HL-60 (cell line): ENCODE data around the gene SNORC.

ENCODE experiments used
- DNase-seq, 2 experiments: peaks; one replicate each; pipeline ENCODE4 v3.0.0-alpha.2; 2010 to 2020; ENCODE audit warnings: low read depth in 1 of 2, low spot score in 1 of 2
- H3K27ac ChIP-seq: fragments of 250-450 bp; sonication (Bioruptor Pico); replicated peaks from 2 replicates; pipeline ENCODE4 v1.5.1; 2020; ENCODE audit warnings: mild to moderate bottlenecking, moderate library complexity
- H3K27me3 ChIP-seq: fragments of 250-450 bp; sonication (Bioruptor Pico); 2 replicates; pipeline ENCODE4 v1.5.1; 2021; ENCODE audit warnings: mild to moderate bottlenecking, moderate library complexity; ENCODE audit not compliant: insufficient read depth, poor library complexity, severe bottlenecking
- H3K4me3 ChIP-seq: replicated peaks from 2 replicates; pipeline ENCODE4 v1.5.1; 2011; ENCODE audit warnings: mild to moderate bottlenecking, control low read depth, low read length; ENCODE audit not compliant: insufficient read depth
- GABPA ChIP-seq: IDR thresholded peaks from 2 replicates; pipeline ENCODE4 v1.6.1; 2012; ENCODE audit warnings: low read depth
- POLR2AphosphoS5 ChIP-seq: IDR thresholded peaks from 2 replicates; pipeline ENCODE4 v1.6.1; 2012; ENCODE audit warnings: low read depth
- SPI1 ChIP-seq: IDR thresholded peaks from 2 replicates; pipeline ENCODE4 v1.6.1; 2012; ENCODE audit warnings: low read depth, mild to moderate bottlenecking, borderline replicate concordance
- TF ChIP-seq, protein P1 (sequence below): IDR thresholded peaks from one replicate; pipeline ENCODE4 v1.5.1; 2011; ENCODE audit warnings: low read length, control low read depth, inconsistent platforms; ENCODE audit not compliant: insufficient read depth
- TF ChIP-seq, protein P2 (sequence below): IDR thresholded peaks from 2 replicates; pipeline ENCODE4 v1.6.1; 2012; ENCODE audit warnings: low read depth; ENCODE audit not compliant: insufficient replicate concordance

SNORC gene

DNA sequence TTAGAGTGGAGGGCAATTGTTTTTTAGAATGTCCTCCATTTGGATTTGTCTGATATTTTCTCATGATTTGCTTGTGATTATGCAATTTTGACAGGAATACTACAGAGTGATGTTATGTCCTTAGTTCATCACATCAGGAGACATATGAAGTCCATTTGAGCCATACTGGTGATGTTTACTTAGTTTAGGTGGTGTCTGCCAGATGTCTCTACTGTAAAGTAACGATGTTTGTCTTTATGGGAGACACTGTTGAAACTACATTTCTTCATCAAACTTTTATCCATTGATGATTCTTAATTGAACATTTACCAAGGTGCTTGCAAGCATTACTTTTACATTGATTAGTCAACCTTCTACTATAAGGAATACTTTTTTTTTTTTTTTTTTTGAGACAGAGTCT lies 4.9 kb upstream of the SNORC start:
- Histone ChIP-seq H3K27me3 (no peaks in the 10 kb centered on the region), H3K27ac (no peak overlapping the region), H3K4me3 (no peak overlapping the region)
- no peak for DNase-seq
- TF ChIP-seq, protein P1, sequence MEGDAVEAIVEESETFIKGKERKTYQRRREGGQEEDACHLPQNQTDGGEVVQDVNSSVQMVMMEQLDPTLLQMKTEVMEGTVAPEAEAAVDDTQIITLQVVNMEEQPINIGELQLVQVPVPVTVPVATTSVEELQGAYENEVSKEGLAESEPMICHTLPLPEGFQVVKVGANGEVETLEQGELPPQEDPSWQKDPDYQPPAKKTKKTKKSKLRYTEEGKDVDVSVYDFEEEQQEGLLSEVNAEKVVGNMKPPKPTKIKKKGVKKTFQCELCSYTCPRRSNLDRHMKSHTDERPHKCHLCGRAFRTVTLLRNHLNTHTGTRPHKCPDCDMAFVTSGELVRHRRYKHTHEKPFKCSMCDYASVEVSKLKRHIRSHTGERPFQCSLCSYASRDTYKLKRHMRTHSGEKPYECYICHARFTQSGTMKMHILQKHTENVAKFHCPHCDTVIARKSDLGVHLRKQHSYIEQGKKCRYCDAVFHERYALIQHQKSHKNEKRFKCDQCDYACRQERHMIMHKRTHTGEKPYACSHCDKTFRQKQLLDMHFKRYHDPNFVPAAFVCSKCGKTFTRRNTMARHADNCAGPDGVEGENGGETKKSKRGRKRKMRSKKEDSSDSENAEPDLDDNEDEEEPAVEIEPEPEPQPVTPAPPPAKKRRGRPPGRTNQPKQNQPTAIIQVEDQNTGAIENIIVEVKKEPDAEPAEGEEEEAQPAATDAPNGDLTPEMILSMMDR = no peak
- TF ChIP-seq GABPA = no peak

DNA sequence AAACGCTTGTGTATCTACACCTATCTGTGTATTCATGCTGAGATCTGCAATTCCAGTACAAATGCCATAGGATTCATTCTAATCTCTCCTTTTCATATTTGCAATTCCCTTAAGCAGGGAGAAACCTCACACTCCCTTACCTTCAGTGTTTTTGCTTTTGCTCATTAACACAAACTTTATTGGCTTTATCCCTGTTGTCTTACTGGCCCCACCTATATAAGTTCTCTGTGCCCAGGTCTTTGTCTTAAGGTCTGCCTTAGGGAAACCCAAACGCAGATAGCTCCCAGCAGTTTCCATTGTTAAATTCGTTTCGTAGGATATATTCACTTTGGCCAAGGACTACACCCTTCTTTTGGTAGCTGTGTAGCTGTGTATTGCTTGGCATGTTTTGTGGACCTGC lies 4.0 kb upstream of the SNORC start:
- DNase-seq = no peak
- Histone ChIP-seq H3K27ac (no peak overlapping the region), H3K27me3 (no peaks in the 10 kb centered on the region), H3K4me3 (no peak overlapping the region)
- TF ChIP-seq, protein P2, sequence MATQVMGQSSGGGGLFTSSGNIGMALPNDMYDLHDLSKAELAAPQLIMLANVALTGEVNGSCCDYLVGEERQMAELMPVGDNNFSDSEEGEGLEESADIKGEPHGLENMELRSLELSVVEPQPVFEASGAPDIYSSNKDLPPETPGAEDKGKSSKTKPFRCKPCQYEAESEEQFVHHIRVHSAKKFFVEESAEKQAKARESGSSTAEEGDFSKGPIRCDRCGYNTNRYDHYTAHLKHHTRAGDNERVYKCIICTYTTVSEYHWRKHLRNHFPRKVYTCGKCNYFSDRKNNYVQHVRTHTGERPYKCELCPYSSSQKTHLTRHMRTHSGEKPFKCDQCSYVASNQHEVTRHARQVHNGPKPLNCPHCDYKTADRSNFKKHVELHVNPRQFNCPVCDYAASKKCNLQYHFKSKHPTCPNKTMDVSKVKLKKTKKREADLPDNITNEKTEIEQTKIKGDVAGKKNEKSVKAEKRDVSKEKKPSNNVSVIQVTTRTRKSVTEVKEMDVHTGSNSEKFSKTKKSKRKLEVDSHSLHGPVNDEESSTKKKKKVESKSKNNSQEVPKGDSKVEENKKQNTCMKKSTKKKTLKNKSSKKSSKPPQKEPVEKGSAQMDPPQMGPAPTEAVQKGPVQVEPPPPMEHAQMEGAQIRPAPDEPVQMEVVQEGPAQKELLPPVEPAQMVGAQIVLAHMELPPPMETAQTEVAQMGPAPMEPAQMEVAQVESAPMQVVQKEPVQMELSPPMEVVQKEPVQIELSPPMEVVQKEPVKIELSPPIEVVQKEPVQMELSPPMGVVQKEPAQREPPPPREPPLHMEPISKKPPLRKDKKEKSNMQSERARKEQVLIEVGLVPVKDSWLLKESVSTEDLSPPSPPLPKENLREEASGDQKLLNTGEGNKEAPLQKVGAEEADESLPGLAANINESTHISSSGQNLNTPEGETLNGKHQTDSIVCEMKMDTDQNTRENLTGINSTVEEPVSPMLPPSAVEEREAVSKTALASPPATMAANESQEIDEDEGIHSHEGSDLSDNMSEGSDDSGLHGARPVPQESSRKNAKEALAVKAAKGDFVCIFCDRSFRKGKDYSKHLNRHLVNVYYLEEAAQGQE = no peak
- TF ChIP-seq, protein P1 = no peak
- no peak for TF ChIP-seq GABPA

DNA sequence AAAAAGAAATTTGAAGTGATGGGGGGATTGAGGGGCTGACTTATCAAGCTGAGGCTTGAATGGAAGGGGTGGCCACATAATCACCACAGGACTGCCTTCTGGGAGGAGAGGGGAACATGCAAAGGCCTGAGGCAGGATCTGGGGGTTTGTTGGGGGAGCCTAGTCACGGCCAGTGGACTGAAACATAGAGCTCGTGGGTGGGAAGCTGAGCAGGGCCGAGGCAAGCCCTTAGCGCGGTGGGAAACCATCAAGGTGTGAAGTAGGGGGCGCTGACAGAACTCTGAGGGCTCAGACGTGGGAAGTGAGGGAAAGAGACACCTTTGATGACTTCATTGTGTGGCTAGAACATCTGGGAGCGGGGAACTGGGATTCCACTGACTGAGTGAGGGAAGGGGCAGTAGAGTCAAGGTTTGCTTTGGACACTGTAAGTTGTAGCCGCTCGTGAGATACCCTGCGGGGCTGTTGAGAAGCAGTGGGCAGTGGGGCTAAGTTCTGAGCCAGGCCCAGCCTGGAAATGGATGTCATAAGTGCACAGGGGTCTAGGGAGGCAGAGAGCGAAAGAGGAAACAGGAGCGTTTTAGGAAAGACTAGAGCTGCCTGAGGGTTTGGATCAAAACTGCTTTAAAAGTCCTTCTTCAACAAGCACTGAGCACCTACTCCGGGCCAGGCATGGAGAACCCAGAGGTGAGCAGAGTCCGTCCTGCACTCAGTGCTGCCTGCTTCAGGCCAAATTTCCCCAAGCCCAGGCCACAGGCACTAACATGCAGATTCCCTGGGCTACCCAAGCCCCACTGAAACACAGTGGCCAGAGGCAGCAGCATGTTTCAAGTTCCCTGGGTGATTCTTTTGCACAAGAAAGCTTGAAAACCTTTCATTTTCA lies 686 bp upstream of the SNORC start:
- Histone ChIP-seq H3K27me3 (no peaks in the 10 kb centered on the region), H3K27ac (no peak overlapping the region), H3K4me3 (no peak overlapping the region)
- DNase-seq = no peak
- TF ChIP-seq POLR2AphosphoS5 = no peak
- TF ChIP-seq, protein P1 = no peak
- TF ChIP-seq, protein P2 = no peak
- TF ChIP-seq SPI1 = no peak
- TF ChIP-seq GABPA = no peak
